ENCODE results near the gene YPEL5. TPM values are rescaled to one million over a fixed set of nuclear protein-coding genes. Genes with fewer than 3 reads are reported as not detected.
"Not testable (repeated sequence)": the region's sequence is repeated elsewhere in the genome, so short reads cannot be mapped to it uniquely, and the experiment has no call there.

YPEL5 gene
- total RNA-seq, 1 donor from 2014 or later = 82.2 TPM

GRCh38 chr2:30136764-30137444 is 9.9 kb upstream of the YPEL5 start:
- no peak for DNase-seq

GRCh38 chr2:30139131-30139870 is 7.5 kb upstream of the YPEL5 start:
- DNase-seq = no peak

- DNase-seq = no peak
These were observed 5.7 kb upstream of the YPEL5 start for GRCh38 chr2:30141136-30141535.

- DNase-seq = no peak
These were observed 2.5 kb upstream of the YPEL5 start for GRCh38 chr2:30144260-30144659.

GRCh38 chr2:30144951-30145350 is 1.9 kb upstream of the YPEL5 start:
- DNase-seq = not testable (repeated sequence)

GRCh38 chr2:30145826-30146336 is 926 bp upstream of the YPEL5 start:
- no peak for DNase-seq

- no peak for DNase-seq
These were observed 448 bp downstream of the YPEL5 start for GRCh38 chr2:30147196-30147714.

GRCh38 chr2:30147715-30148610 is 1.2 kb downstream of the YPEL5 start:
- peak; percentile 30 for DNase-seq

GRCh38 chr2:30148850-30149249 is 2.0 kb downstream of the YPEL5 start:
- DNase-seq = no peak

- DNase-seq = no peak
These were observed 2.7 kb downstream of the YPEL5 start for GRCh38 chr2:30149513-30149912.

GRCh38 chr2:30149976-30150375 is 3.2 kb downstream of the YPEL5 start:
- DNase-seq = no peak

- DNase-seq = no peak
These were observed 4.0 kb downstream of the YPEL5 start for GRCh38 chr2:30150786-30151185.

GRCh38 chr2:30152385-30152784 is 5.6 kb downstream of the YPEL5 start:
- no peak for DNase-seq

- no peak for DNase-seq
These were observed 8.4 kb downstream of the YPEL5 start for GRCh38 chr2:30155202-30155601.

GRCh38 chr2:30155889-30156658 is 9.3 kb downstream of the YPEL5 start:
- DNase-seq = no peak

- no peak for DNase-seq
These were observed 10.8 kb downstream of the YPEL5 start for GRCh38 chr2:30157616-30158015.

- no peak for DNase-seq
These were observed 13.0 kb downstream of the YPEL5 start for GRCh38 chr2:30159766-30160165.

GRCh38 chr2:30161929-30162706 is 15.3 kb downstream of the YPEL5 start:
- DNase-seq = no peak

- DNase-seq = no peak
These were observed 16.0 kb downstream of the YPEL5 start for GRCh38 chr2:30162806-30163205.

- DNase-seq = no peak
These were observed 17.5 kb downstream of the YPEL5 start for GRCh38 chr2:30164131-30164925.
